Measurements from ENCODE around the gene HMX1.

GRCh38 chr4:8865681-8866310, 5.8 kb downstream of the HMX1 start:
- TF ChIP-seq CTCF (IDR thresholded peaks at IDR 0.05) (no peak), POLR2A (IDR thresholded peaks at IDR 0.05) (no peak), EP300 (IDR thresholded peaks at IDR 0.05) (no peak)
